Glutamatergic neuron (in vitro differentiated cells): Measurements from ENCODE around the gene LEFTY2. TPM values are rescaled to one million over a fixed set of nuclear protein-coding genes. Genes with fewer than 3 reads are reported as not detected.
"Not testable (repeated sequence)": the region's sequence is repeated elsewhere in the genome, so short reads cannot be mapped to it uniquely, and the experiment has no call there.

Source experiments
- DNase-seq: peaks from one replicate; pipeline ENCODE4 v3.0.0; 2022
- H3K27ac Mint-ChIP-seq: one replicate; pipeline ENCODE4 v1.8.0; 2020; ENCODE audit warnings: mild to moderate bottlenecking, mixed read lengths, inconsistent platforms; ENCODE audit not compliant: unreplicated experiment
- H3K27me3 Mint-ChIP-seq: one replicate; pipeline ENCODE4 v1.8.0; 2020; ENCODE audit warnings: mild to moderate bottlenecking, moderate library complexity, mixed read lengths, inconsistent platforms; ENCODE audit not compliant: unreplicated experiment
- H3K36me3 Mint-ChIP-seq: one replicate; pipeline ENCODE4 v1.8.0; 2020; ENCODE audit warnings: mild to moderate bottlenecking, mixed read lengths, inconsistent platforms; ENCODE audit not compliant: unreplicated experiment
- H3K4me1 Mint-ChIP-seq: one replicate; pipeline ENCODE4 v1.8.0; 2020; ENCODE audit warnings: mild to moderate bottlenecking, low read depth, mixed read lengths, inconsistent platforms; ENCODE audit not compliant: unreplicated experiment
- H3K4me3 Mint-ChIP-seq: one replicate; pipeline ENCODE4 v1.8.0; 2020; ENCODE audit warnings: mild to moderate bottlenecking, mixed read lengths, inconsistent platforms; ENCODE audit not compliant: unreplicated experiment
- H3K9me3 Mint-ChIP-seq: one replicate; pipeline ENCODE4 v1.8.0; 2020; ENCODE audit warnings: mild to moderate bottlenecking, moderate library complexity, mixed read lengths, inconsistent platforms; ENCODE audit not compliant: unreplicated experiment
- CTCF ChIP-seq: fragments of 200-600 bp; sonication (generic); IDR thresholded peaks from one replicate; pipeline ENCODE4 v1.5.0; 2021; ENCODE audit not compliant: partially characterized antibody, unreplicated experiment
- total RNA-seq: library from RNA; stranded (reverse); fragmentation: NEBNext Ultra II Directional; extraction: Animal tissue kit (Norgen Biotek cat#: 25700); gene quantifications from one replicate; pipeline ENCODE4 v1.2.1, GENCODE V29; 2021; ENCODE audit not compliant: unreplicated experiment

The LEFTY2 gene
- total RNA-seq, 1 donor from 2014 or later, result 5.0 TPM

GRCh38 chr1:225972344-225973152 is 31.5 kb upstream of the LEFTY2 start:
- Mint-ChIP-seq H3K27ac (no peak overlapping the region), H3K36me3 (peaks cover 5% of the 10 kb centered on the region), H3K4me1 (peaks cover 6% of the 10 kb centered on the region), H3K9me3 (peaks cover 6% of the 10 kb centered on the region), H3K4me3 (no peak overlapping the region), H3K27me3 (peaks cover 1% of the 10 kb centered on the region)
- TF ChIP-seq CTCF, result no peak
- DNase-seq, result no peak

- H3K9me3 Mint-ChIP-seq, DNase-seq, H3K27ac Mint-ChIP-seq, H3K4me1 Mint-ChIP-seq, H3K4me3 Mint-ChIP-seq, H3K36me3 Mint-ChIP-seq, H3K27me3 Mint-ChIP-seq: not testable (repeated sequence)
Measured at GRCh38 chr1:225970592-225971157, 29.7 kb upstream of the LEFTY2 start.

DNA sequence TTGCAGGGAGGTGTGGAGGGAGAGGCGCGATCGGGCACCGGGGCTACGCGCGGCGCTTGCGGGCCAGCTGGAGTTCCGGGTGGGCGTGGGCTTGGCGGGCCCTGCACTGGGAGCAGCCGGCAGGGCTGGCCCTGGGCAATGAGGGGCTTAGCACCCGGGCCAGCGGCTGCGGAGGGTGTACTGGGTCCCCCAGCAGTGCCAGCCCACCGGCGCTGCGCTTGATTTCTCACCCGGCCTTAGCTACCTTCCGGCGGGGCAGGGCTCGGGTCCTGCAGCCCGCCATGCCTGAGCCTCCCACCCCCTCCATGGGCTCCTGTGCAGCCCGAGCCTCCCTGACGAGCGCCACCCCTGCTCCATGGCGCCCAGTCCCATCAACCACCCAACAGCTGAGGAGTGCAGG is 28.7 kb upstream of the LEFTY2 start:
- not testable (repeated sequence) for H3K27ac Mint-ChIP-seq, H3K4me1 Mint-ChIP-seq, DNase-seq, H3K9me3 Mint-ChIP-seq, H3K36me3 Mint-ChIP-seq, H3K4me3 Mint-ChIP-seq, H3K27me3 Mint-ChIP-seq

- H3K4me3 Mint-ChIP-seq, result no peak overlapping the region
- no peak for TF ChIP-seq CTCF
- H3K27ac Mint-ChIP-seq, result no peak overlapping the region
- no peak for DNase-seq
- peaks cover 4% of the 10 kb centered on the region for H3K27me3 Mint-ChIP-seq
- H3K36me3 Mint-ChIP-seq, result no peaks in the 10 kb centered on the region
- peaks cover 3% of the 10 kb centered on the region for H3K9me3 Mint-ChIP-seq
- no peaks in the 10 kb centered on the region for H3K4me1 Mint-ChIP-seq
Measured at GRCh38 chr1:225965231-225965630, 24.2 kb upstream of the LEFTY2 start.

DNA sequence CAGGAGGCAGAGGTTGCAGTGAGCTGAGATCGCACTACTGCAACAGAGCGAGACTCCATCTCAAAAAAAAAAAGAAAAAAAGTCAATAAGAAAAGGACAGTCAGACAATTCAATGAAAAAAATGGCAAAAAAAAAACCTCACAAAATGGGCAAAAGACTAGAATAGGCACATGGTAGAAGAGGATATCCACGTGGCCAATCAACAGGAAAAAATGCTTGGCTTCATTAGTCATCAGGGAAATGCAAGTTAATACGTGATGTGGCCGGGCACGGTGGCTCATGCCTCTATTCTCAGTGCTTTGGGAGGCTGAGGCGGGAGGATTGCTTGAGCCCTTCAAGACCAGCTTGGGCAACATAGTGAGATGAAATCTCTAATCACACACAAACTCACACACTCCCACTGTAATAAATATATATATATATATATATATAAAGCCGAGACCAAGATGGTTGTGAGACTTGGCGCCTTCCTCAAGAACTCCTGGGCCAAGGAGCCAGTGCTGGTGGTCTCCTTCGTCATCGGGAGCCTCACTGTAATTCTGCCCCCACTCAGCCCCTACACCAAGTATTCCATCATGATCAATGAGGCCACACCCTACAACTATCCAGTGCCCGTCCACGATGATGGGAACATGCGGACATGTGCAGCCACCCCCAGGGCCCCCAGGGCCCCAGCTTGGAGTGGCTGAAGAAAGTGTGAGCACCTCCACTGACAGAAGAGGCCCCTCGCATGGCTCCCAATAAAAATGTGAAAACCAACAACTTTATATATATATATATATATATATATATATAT is 22.9 kb upstream of the LEFTY2 start:
- Mint-ChIP-seq H3K27ac (no peak overlapping the region), H3K4me3 (no peak overlapping the region), H3K9me3 (peaks cover 3% of the 10 kb centered on the region), H3K27me3 (peaks cover 4% of the 10 kb centered on the region), H3K36me3 (no peaks in the 10 kb centered on the region), H3K4me1 (no peaks in the 10 kb centered on the region)
- no peak for TF ChIP-seq CTCF
- DNase-seq, result no peak
